ENCODE data around the gene TTC9.

DNA sequence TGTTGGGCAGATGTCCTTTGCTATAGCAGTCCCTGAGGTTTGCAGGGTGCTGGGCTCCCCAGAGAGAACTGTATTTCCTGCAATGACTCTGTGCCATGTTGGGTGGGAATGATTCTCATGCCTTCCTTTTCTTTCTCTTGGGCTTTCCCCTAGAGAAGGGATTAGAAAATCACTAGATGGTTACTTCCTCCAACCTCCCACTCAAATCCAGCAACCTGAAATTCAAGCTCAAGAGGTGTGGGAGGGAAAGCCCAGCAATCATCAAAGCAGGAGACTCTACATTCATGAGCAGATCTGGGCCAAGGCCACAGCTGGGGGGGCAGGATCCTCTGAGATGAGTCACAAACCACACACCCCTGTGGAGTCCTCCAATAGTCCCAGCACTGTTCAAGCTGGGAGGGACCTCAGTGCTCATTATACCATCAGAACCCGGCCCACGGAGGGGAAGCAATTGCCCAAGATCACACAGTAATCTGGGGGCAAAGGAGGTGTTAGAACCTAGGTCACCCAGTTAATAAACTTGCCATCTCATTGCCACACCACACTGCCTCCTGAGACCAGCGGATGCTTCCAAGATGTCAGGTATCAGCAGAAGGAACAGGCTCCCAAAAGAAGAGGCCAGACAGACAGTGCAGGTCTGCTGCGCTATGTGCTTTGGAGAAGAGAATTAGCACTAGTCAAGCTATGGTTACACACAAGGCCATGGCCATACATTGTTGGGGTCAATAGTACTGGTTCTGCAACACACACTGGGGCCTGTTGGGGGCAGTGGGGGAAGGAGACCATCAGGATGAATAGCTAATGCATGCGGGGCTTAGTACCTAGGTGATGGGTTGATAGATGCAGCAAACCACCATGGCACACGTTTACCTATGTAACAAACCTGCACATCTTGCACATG, 65.7 kb downstream of the TTC9 start:
- TF ChIP-seq CTCF (conservative IDR thresholded peaks at IDR 0.05; ENCODE audit: low read depth, low read length) (peak; percentile 15; the same call in 1 of the 2 replicates), EZH2phosphoT487 (IDR thresholded peaks at IDR 0.05; ENCODE audit: borderline replicate concordance, low read length) (no peak)
